ENCODE results near the gene CDH8.

CDH8 gene

GRCh38 chr16:61797296-61797795, 238.9 kb downstream of the CDH8 start:
- TF ChIP-seq CTCF (IDR thresholded peaks at IDR 0.05), result no peak

- TF ChIP-seq CTCF (IDR thresholded peaks at IDR 0.05), result no peak
These were observed 243.9 kb downstream of the CDH8 start for GRCh38 chr16:61792194-61792909.

GRCh38 chr16:61791464-61791863, 244.8 kb downstream of the CDH8 start:
- TF ChIP-seq CTCF (IDR thresholded peaks at IDR 0.05), result no peak

DNA sequence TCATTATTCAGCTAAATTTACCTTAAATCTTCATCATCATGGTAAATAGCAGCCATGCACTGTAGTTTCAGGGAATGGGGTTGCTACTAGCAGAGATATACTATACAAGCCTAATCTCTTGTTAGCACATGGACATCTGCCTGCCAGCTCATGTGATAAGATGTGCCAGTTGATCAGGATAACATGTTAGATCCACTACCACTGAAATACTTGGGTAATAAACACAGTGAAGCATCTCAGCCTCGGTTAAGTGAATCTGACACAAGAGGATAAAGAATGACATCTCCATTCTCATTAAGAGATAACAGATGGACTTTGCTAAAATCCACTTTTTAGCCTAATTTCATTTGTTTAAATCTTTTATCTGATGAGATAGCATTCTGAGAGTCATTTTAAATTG, 256.1 kb downstream of the CDH8 start:
- no peak for TF ChIP-seq CTCF (IDR thresholded peaks at IDR 0.05)

- TF ChIP-seq CTCF (IDR thresholded peaks at IDR 0.05), result no peak
These were observed 265.9 kb downstream of the CDH8 start for GRCh38 chr16:61770301-61770700.

DNA sequence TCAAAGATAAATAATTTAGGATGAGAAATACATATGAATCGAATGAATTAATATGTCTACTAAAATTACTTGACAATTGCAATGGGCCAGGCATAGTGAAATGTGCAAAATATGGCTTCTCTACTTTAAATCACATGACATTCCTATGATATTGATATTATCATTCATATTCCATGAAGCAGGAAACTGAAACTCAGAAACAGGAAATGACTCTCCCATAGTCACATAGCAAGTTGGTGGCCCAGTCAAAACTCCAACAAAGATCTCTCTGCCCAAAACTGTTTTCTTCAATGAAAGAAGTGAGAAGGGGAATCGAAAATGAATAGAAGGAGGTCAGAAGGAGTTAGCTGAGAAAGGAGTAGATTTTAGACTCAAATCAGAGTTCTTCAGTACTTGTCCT, 272.2 kb downstream of the CDH8 start:
- no peak for TF ChIP-seq CTCF (IDR thresholded peaks at IDR 0.05)

DNA sequence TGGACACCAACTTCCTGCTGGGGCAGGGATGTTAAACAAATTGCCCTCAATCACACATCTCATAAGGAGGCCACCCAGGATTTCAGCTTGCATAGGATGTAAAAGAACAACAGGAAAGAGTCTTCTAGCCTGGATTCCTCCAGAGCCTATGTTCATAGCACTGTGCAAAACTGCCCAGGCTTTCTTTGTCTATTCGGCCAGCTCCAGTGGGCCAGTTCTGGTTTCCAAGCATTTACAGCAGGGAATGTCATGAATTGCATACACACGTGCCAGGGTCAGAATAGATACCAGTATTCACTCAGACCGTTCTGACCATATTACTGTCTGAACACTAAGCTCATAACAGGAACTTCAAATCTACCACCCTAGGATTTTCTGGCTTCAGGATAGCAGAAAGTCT, 273.2 kb downstream of the CDH8 start:
- TF ChIP-seq CTCF (IDR thresholded peaks at IDR 0.05), result no peak

- no peak for TF ChIP-seq CTCF (IDR thresholded peaks at IDR 0.05)
These were observed 305.2 kb downstream of the CDH8 start for GRCh38 chr16:61730997-61731396.
